B cell (primary cell): ENCODE results near the gene SLC16A1. TPM values are rescaled to one million over a fixed set of nuclear protein-coding genes. Genes with fewer than 3 reads are reported as not detected.

Source experiments
- ATAC-seq: fragments of 200-7000 bp; cut with Tn5 transposase; one replicate; pipeline ENCODE4 v1.10.0; 2021; ENCODE audit warnings: low read depth, mild to moderate bottlenecking, moderate number of reproducible peaks, moderate library complexity
- CTCF ChIA-PET: fragments of 350-600 bp; sonication (Branson Sonifier 250); formaldehyde crosslinking; loops from one replicate; lab custom pipeline; 2021; ENCODE audit warnings: antibody characterized with exemption, inconsistent platforms; lab: Charles Lee
- POLR2A ChIA-PET: fragments of 350-600 bp; sonication (Branson Sonifier 250); formaldehyde crosslinking; loops from one replicate; lab custom pipeline; 2021; ENCODE audit warnings: antibody characterized with exemption; lab: Charles Lee
- DNase-seq: peaks from one replicate; pipeline ENCODE4 v3.0.0; 2013
- H2AFZ ChIP-seq: 2 replicates; pipeline ENCODE4 v1.6.1; 2012; ENCODE audit warnings: mild to moderate bottlenecking, low read depth, low read length; ENCODE audit not compliant: insufficient read depth, poor library complexity, severe bottlenecking
- H3K27ac ChIP-seq, 2 donors: 1 replicate in 1 of 2; 2 replicates in 1 of 2; pipeline ENCODE4 v1.5.1; 2012 to 2013; ENCODE audit warnings: low read length in 2 of 2, mild to moderate bottlenecking in 2 of 2, moderate library complexity in 1 of 2
- H3K27me3 ChIP-seq, 4 experiments: fragments of 200-600 bp in 1 of 4; sonication (generic) in 1 of 4; replicated peaks in 1 of 4; 1 replicate in 2 of 4; 2 replicates in 2 of 4; pipeline versions ENCODE4 v1.6.1 to v1.7.0; 2013 to 2016; ENCODE audit warnings: low read length in 3 of 4, mild to moderate bottlenecking in 2 of 4, mixed read lengths in 1 of 4, moderate library complexity in 1 of 4; ENCODE audit not compliant: insufficient read depth in 4 of 4, control insufficient read depth in 3 of 4; ENCODE audit errors: control extremely low read depth in 1 of 4
- H3K36me3 ChIP-seq, 2 experiments: replicated peaks in 1 of 2; 1 replicate in 1 of 2; 2 replicates in 1 of 2; pipeline versions ENCODE4 v1.6.1 to v1.7.1; 2013; ENCODE audit warnings: low read length in 1 of 2; ENCODE audit not compliant: insufficient read depth in 2 of 2, control insufficient read depth in 1 of 2; ENCODE audit errors: control extremely low read depth in 1 of 2, extremely low read depth in 1 of 2
- H3K4me1 ChIP-seq, 2 donors: fragments of 200-600 bp in 1 of 2; sonication (generic) in 1 of 2; 1 replicate in 1 of 2; 2 replicates in 1 of 2; pipeline versions ENCODE4 v1.5.1 to v1.6.1; 2013 to 2017; ENCODE audit warnings: low read length in 2 of 2; ENCODE audit not compliant: control insufficient read depth in 2 of 2, insufficient read depth in 2 of 2
- H3K4me2 ChIP-seq: replicated peaks from 2 replicates; pipeline ENCODE3; 2012; ENCODE audit warnings: mild to moderate bottlenecking, low read depth, low read length; ENCODE audit not compliant: poor library complexity, severe bottlenecking
- H3K4me3 ChIP-seq, 5 experiments: fragments of 200-600 bp in 1 of 5; sonication (generic) in 1 of 5; 1 replicate in 3 of 5; 2 replicates in 2 of 5; pipeline versions ENCODE4 v1.5.1 to v1.7.0; 2011 to 2016; ENCODE audit warnings: low read length in 4 of 5, mild to moderate bottlenecking in 4 of 5, low read depth in 2 of 5, control low read depth in 1 of 5, moderate library complexity in 1 of 5; ENCODE audit not compliant: insufficient read depth in 1 of 5; ENCODE audit errors: control extremely low read depth in 1 of 5, extremely low read depth in 1 of 5
- H3K79me2 ChIP-seq: fragments of 200-600 bp; sonication (generic); one replicate; pipeline ENCODE4 v1.6.0; 2016; ENCODE audit warnings: low read length; ENCODE audit not compliant: control insufficient read depth, insufficient read depth
- H3K9ac ChIP-seq: fragments of 200-600 bp; sonication (generic); 2 replicates; pipeline ENCODE4 v1.6.1; 2017; ENCODE audit warnings: mild to moderate bottlenecking, low read length, moderate library complexity
- H3K9me3 ChIP-seq, 3 donors: one replicate each; pipeline versions ENCODE4 v1.6.1 to v1.7.1; 2013; ENCODE audit warnings: low read length in 2 of 3; ENCODE audit not compliant: control insufficient read depth in 2 of 3, insufficient read depth in 1 of 3; ENCODE audit errors: control extremely low read depth in 1 of 3
- H4K20me1 ChIP-seq: 2 replicates; pipeline ENCODE4 v1.6.0; 2012; ENCODE audit warnings: mild to moderate bottlenecking, low read length; ENCODE audit not compliant: insufficient read depth, control insufficient read depth, poor library complexity, severe bottlenecking
- H3K27ac Mint-ChIP-seq: one replicate; pipeline ENCODE4 v1.8.0; 2021; ENCODE audit warnings: mixed read lengths
- H3K27me3 Mint-ChIP-seq: one replicate; pipeline ENCODE4 v1.8.0; 2021; ENCODE audit warnings: mixed read lengths
- H3K4me1 Mint-ChIP-seq: one replicate; pipeline ENCODE4 v1.8.0; 2021; ENCODE audit warnings: mixed read lengths
- H3K4me3 Mint-ChIP-seq: one replicate; pipeline ENCODE4 v1.8.0; 2021; ENCODE audit warnings: mixed read lengths
- H3K9me3 Mint-ChIP-seq: one replicate; pipeline ENCODE4 v1.8.0; 2022; ENCODE audit warnings: mixed read lengths; ENCODE audit not compliant: insufficient read depth
- CTCF ChIP-seq: fragments of 200-600 bp; IDR thresholded peaks from one replicate; pipeline ENCODE4 v1.8.0; 2022; ENCODE audit warnings: antibody characterized with exemption, mild to moderate bottlenecking
- EZH2 ChIP-seq: IDR thresholded peaks from 2 replicates; pipeline ENCODE4 v1.6.1; 2012; ENCODE audit warnings: borderline replicate concordance, low read depth, mild to moderate bottlenecking, moderate library complexity, low read length; ENCODE audit not compliant: insufficient read depth, poor library complexity, severe bottlenecking
- WGBS: methylation state at CpG from one replicate; pipeline ENCODE4 v1.1.5; 2013; ENCODE audit warnings: missing lambda C conversion rate; ENCODE audit not compliant: insufficient coverage; 5-methylcytosine and 5-hydroxymethylcytosine counted together
- intact Hi-C: fragments of 100-400 bp; cut with micrococcal nuclease; formaldehyde crosslinking; loops from one replicate; pipeline ENCODE4 v1.10.0; 2022
- polyA plus RNA-seq: library from polyadenylated mRNA; depleted of rRNA; stranded (reverse); fragments of >200 nt; gene quantifications from 2 replicates; pipeline ENCODE4 v1.2.3, GENCODE V29; 2012
- total RNA-seq, 2 donors: library from RNA; stranded (reverse); fragments of 120-200 nt in 1 of 2; gene quantifications; 1 replicate in 1 of 2; 2 replicates in 1 of 2; pipeline versions ENCODE4 v1.2.3 to v1.2.4, GENCODE V29; 2013 to 2022

Gene SLC16A1
- total and polyA plus RNA-seq, 2 donors (not counting 1 experiment from before 2014, with no cell fraction given): 2.1 to 13.0 TPM

GRCh38 chr1:112946683-112947082 is 9.3 kb downstream of the SLC16A1 start:
- POLR2A ChIA-PET: no interaction called here
- Histone ChIP-seq H3K9me3 (no peaks in the 10 kb centered on the region), H3K4me1 (no peaks in the 10 kb centered on the region), H3K4me2 (no peak overlapping the region), H4K20me1 (no peaks in the 10 kb centered on the region), H2AFZ (no peak overlapping the region), H3K27me3 (no peaks in the 10 kb centered on the region), H3K4me3 (no peak overlapping the region), H3K36me3 (no peaks in the 10 kb centered on the region), H3K27ac (no peak overlapping the region), H3K9ac (no peak overlapping the region), H3K79me2 (peaks cover 43% of the 10 kb centered on the region)
- H3K4me1 Mint-ChIP-seq: no peaks in the 10 kb centered on the region
- CTCF ChIA-PET: interaction anchor here (0.7 kb wide), 1 partner anchor 10 kb away, joined by 3 read pairs; the partner anchor contains the start of gene SLC16A1
- H3K27ac Mint-ChIP-seq: no peak overlapping the region
- ATAC-seq (no peak), DNase-seq (no peak)
- no peaks in the 10 kb centered on the region for H3K9me3 Mint-ChIP-seq
- no peak overlapping the region for H3K4me3 Mint-ChIP-seq
- 92% methylated on average over 2 of the region's 3 CpGs for WGBS
- H3K27me3 Mint-ChIP-seq: no peaks in the 10 kb centered on the region
- TF ChIP-seq EZH2 (no peak), CTCF (no peak)
- intact Hi-C loops: no loop called here

- no peak overlapping the region for H3K4me3 ChIP-seq
- H3K9ac ChIP-seq: no peak overlapping the region
- H3K36me3 ChIP-seq: no peaks in the 10 kb centered on the region
- TF ChIP-seq CTCF (no peak), EZH2 (no peak)
- intact Hi-C loops: no loop called here
- Mint-ChIP-seq H3K4me3 (no peak overlapping the region), H3K9me3 (no peaks in the 10 kb centered on the region), H3K27ac (no peak overlapping the region), H3K4me1 (peaks cover 3% of the 10 kb centered on the region), H3K27me3 (no peaks in the 10 kb centered on the region)
- H3K79me2 ChIP-seq: peaks cover 26% of the 10 kb centered on the region
- H3K9me3 ChIP-seq: no peaks in the 10 kb centered on the region
- no peak overlapping the region for H3K27ac ChIP-seq
- H3K4me2 ChIP-seq: no peak overlapping the region
- 100% methylated on average over 2 of the region's 3 CpGs for WGBS
- ChIA-PET CTCF (no interaction called here), POLR2A (no interaction called here)
- H4K20me1 ChIP-seq: no peaks in the 10 kb centered on the region
- no peak overlapping the region for H2AFZ ChIP-seq
- H3K4me1 ChIP-seq: no peaks in the 10 kb centered on the region
- DNase-seq: no peak
- ATAC-seq: no peak
- H3K27me3 ChIP-seq: no peaks in the 10 kb centered on the region
Observed at GRCh38 chr1:112939810-112940209, 16.2 kb downstream of the SLC16A1 start.
